Neural cell (in vitro differentiated cells): ENCODE data around the gene PDGFB.

Source experiments
- EZH2 ChIP-seq: fragments of 200-600, 300-800 bp; shearing (Covaris generic), sonication (generic); IDR thresholded peaks from 2 replicates; pipeline ENCODE4 v1.6.1; 2014; ENCODE audit warnings: antibody characterized with exemption, low read length, borderline replicate concordance, mild to moderate bottlenecking; ENCODE audit not compliant: insufficient read depth, poor library complexity, severe bottlenecking
- MXI1 ChIP-seq: fragments of 450-650 bp; conservative IDR thresholded peaks from 2 replicates; pipeline ENCODE4 v1.6.1; 2014; ENCODE audit warnings: antibody characterized with exemption, mild to moderate bottlenecking; ENCODE audit not compliant: poor library complexity, severe bottlenecking
- RAD21 ChIP-seq: fragments of 450-650 bp; conservative IDR thresholded peaks from 2 replicates; pipeline ENCODE4 v1.6.1; 2014; ENCODE audit warnings: antibody characterized with exemption, mild to moderate bottlenecking, moderate library complexity
- TF ChIP-seq, protein P1 (sequence below): fragments of 450-650 bp; IDR thresholded peaks from 2 replicates; pipeline ENCODE4 v1.5.1; 2014; ENCODE audit warnings: antibody characterized with exemption, mild to moderate bottlenecking, moderate library complexity; ENCODE audit not compliant: poor library complexity, severe bottlenecking

DNA sequence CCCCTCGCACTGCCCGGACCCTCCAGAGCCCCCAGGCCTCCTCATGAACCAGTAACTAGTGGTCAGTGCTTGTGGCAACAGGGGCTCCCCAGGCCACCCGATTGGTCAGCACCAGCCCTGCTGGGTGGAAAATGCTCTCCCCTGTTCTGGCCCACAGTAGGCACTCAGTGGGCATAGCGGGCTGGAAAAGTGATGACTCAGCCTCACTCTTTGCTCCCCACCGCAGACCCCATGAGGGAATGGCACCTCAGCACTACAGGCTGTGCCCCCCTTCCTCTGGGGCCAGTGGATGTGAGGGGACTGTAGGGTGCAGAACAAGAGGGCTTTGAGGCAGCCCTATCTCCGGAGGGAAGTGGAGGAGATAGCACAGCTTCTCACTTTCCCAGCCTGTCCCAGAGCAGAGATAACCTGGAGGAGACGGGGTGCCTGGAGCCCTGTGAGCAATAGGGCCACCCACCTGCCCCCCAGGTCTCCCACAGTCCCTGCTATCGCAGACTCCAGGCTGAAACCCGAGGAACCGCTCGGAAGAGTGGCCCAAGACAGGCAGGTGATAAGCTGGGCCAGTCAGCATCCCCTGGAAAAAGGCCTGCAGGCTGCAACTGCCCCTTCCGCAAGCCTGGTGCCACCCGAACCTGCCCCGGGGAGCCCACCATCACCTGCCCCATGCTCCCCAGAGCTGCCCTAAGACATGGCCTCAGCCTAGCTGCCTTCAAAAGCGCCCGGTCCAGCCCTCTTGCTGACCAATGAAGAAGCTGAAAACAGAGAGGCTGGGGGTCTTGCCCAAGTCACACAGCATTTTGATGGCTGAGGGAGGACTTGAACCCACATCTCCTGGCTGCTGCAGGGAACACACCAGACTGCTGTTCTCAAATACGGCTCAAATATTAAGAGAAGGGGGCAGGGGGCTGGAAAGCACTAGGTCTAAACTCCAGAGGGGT lies 29.4 kb upstream of the PDGFB start:
- TF ChIP-seq, protein P1, sequence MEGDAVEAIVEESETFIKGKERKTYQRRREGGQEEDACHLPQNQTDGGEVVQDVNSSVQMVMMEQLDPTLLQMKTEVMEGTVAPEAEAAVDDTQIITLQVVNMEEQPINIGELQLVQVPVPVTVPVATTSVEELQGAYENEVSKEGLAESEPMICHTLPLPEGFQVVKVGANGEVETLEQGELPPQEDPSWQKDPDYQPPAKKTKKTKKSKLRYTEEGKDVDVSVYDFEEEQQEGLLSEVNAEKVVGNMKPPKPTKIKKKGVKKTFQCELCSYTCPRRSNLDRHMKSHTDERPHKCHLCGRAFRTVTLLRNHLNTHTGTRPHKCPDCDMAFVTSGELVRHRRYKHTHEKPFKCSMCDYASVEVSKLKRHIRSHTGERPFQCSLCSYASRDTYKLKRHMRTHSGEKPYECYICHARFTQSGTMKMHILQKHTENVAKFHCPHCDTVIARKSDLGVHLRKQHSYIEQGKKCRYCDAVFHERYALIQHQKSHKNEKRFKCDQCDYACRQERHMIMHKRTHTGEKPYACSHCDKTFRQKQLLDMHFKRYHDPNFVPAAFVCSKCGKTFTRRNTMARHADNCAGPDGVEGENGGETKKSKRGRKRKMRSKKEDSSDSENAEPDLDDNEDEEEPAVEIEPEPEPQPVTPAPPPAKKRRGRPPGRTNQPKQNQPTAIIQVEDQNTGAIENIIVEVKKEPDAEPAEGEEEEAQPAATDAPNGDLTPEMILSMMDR = no peak
- no peak for TF ChIP-seq RAD21
- TF ChIP-seq EZH2 = no peak
- TF ChIP-seq MXI1 = no peak
